Subcutaneous adipose tissue (tissue), 4 donors: ENCODE results near the gene CD38. TPM values are rescaled to one million over a fixed set of nuclear protein-coding genes. Genes with fewer than 3 reads are reported as not detected.

Experiments used
- total RNA-seq, 4 donors: library from RNA; depleted of rRNA; stranded (reverse); fragments of >200 nt; gene quantifications; one replicate each; pipeline ENCODE4 v1.1.0, GENCODE V29; 2016
- TF ChIP-seq, protein P1 (sequence below): fragments of 450-650 bp; IDR thresholded peaks from one replicate; pipeline ENCODE4 v1.5.1; 2016; ENCODE audit warnings: low read depth, mild to moderate bottlenecking, control low read depth, antibody characterized with exemption, moderate library complexity

CD38 gene
- total RNA-seq, 4 donors from 2014 or later: 10.2 to 42.1 (median 15.4) TPM

DNA sequence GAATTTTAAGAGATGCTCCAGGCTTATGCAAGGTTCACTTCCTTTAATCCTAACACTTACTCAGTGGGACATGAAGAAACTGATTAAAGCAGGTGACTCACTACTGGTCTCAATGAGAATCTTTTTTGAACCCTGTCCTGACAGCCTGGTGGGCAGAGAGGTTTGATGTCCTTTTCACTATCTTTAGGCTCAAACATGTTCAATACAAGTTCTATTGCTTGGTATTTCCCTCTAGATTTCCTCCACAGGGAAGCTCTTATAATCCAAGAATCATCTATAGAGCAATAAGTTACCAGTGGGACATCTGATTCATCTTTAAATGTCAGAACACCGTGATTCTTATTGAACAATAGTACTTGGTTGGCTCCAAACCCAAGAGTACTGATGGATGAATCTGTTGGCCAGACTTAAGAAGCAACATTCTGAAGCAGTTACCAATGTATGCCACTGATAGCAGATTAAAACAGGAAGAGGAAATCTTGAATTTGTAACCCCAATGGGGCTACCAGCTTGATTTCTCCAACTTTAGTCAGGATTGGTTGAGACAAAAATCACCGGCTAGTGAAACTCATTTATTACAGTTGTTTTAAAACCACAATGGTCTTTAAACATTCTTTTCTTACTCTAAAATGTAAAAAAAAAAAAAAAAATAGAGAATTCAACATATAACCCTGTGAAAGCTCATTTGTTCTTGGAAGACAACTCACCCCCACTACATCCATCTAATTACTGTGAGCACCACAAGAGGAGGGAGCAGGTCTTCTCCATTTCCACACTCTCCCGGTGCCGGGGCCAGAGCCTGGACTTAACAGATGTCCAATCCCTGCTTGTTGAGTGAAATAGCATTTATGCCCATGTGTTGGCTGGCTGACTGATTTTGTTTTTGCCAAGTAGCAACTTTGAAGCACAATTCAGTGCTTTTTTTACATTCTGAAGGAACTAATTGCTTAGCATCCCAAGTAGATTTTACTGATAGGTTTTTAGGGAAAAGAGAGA is 117.1 kb downstream of the CD38 start:
- TF ChIP-seq, protein P1, sequence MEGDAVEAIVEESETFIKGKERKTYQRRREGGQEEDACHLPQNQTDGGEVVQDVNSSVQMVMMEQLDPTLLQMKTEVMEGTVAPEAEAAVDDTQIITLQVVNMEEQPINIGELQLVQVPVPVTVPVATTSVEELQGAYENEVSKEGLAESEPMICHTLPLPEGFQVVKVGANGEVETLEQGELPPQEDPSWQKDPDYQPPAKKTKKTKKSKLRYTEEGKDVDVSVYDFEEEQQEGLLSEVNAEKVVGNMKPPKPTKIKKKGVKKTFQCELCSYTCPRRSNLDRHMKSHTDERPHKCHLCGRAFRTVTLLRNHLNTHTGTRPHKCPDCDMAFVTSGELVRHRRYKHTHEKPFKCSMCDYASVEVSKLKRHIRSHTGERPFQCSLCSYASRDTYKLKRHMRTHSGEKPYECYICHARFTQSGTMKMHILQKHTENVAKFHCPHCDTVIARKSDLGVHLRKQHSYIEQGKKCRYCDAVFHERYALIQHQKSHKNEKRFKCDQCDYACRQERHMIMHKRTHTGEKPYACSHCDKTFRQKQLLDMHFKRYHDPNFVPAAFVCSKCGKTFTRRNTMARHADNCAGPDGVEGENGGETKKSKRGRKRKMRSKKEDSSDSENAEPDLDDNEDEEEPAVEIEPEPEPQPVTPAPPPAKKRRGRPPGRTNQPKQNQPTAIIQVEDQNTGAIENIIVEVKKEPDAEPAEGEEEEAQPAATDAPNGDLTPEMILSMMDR: no peak

DNA sequence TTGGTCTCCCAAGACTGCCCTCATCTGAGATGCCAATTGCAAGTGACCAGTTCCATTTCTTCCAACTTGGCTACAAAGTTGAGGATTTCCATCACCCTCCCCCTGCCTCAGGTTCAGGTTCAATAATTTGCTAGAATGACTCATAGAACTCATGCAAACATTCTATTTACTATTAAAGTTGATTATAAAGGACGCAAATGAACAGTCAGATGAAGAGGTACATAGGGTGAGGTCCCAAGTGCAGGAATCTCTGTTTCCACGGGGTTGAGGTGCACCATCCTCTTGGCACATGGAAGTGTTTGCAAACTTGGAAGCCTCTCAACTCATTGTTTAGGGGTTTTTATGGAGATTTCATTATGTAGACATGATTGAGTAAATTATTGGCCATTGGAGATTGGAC is 119.4 kb downstream of the CD38 start:
- TF ChIP-seq, protein P1: no peak

DNA sequence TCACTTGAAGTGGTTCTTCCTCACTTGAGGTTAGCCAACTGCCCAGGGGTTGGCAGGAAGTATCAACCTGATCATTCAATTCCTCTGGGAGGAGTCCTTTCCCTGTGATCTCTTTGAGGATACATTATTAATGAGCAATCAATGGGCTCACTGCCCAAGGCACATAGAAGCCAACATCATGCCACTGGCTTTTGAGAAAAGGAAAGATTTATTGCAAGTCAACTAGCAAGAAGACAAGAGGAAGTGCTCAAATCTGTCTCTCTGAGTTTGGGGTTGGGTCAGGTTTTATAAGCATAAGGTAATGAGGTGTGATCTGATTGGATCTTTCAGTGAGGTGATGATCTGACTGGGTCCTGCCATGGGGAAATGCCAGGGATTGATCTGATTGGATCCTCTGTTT is 120.8 kb downstream of the CD38 start:
- TF ChIP-seq, protein P1: no peak

DNA sequence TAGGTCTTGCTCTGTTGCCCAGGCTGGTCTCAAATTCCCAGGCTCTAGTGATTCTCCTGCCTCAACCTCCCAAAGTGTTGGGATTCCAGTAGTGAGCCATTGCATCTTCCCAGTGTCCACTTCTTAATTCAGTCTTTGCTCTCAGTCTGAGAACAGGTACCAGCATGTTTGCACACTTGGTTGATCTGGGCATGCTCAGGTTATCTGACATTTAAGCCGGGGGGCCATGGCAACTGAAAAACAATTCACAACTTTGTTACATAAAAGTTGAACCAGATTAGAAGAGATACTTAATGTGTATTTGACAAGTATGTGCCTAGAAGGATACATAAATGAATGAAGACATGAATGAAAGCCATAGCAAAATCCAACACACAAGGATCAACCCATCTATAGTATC is 121.4 kb downstream of the CD38 start:
- TF ChIP-seq, protein P1: no peak

DNA sequence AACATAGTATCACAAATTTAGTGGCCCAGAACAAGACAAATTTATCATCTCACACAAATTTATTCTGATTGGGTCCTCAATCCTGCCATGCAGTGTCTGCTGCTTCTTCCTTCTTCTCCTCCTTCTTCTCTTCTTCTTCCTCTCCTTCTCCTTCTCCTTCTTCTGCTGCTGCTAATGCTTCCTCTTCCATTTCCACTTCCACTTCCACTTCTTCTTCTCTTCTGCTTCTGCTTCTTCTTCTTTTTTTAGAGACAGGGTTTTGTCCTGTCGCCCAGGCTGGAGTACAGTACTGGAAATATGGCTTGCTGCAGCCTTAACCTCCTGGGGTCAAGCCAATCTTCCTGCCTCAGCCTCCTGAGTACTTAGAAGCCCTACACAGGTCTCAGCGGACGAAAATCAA is 122.9 kb downstream of the CD38 start:
- TF ChIP-seq, protein P1: no peak

DNA sequence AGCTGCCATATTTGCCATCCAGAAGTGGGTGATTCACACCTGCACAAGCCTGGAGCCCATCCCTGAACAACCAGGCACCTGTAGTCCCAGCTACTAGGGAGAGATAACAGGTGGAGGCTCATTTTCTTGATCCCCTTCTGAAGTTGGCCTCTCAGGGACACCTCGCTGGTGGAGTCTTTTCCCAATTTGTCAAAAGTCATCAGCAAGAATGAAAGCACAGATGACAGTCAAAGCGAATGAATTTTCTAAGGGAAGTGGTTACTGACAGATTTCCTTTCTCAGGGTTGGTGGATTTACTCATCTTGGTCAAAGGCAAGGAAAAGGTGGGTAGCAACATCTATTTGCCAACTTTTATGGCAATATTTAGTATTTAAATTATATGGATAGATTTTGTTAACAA is 123.9 kb downstream of the CD38 start:
- TF ChIP-seq, protein P1: no peak

DNA sequence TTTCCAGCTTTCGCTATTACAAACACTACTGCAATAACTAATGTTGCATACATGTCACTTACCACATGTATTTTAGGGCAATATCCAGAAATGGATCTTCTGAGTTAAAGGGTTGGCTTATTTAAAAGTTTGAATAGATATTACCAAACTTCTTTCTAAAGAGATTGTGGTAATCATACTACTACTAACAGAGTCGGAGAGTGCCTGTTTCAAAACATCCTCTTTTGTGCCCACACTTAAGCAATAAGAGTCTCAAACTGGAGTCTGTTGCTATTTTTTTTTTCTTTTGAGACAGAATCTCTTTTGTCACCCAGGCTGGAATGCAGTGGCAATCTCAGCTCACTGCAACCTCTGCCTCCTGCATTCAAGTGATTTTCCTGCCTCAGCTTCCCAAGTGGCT is 124.6 kb downstream of the CD38 start:
- TF ChIP-seq, protein P1: no peak
